IPS-15b (cell line): ENCODE data around the gene DIP2C.

ENCODE experiments used
- H3K27me3 ChIP-seq: one replicate; pipeline ENCODE4 v1.6.1; 2013; ENCODE audit warnings: low read length; ENCODE audit not compliant: control insufficient read depth, insufficient read depth
- H3K36me3 ChIP-seq: one replicate; pipeline ENCODE4 v1.6.1; 2013; ENCODE audit warnings: low read length; ENCODE audit not compliant: control insufficient read depth, insufficient read depth
- H3K4me1 ChIP-seq: one replicate; pipeline ENCODE4 v1.6.1; 2013; ENCODE audit warnings: mild to moderate bottlenecking, low read length; ENCODE audit not compliant: control insufficient read depth, insufficient read depth
- H3K4me3 ChIP-seq: one replicate; pipeline ENCODE4 v1.5.1; 2013; ENCODE audit warnings: low read depth, low read length
- H3K9ac ChIP-seq: one replicate; pipeline ENCODE4 v1.6.1; 2013; ENCODE audit warnings: low read depth, mild to moderate bottlenecking, low read length
- H3K9me3 ChIP-seq: one replicate; pipeline ENCODE4 v1.6.1; 2013; ENCODE audit warnings: mild to moderate bottlenecking, low read length; ENCODE audit not compliant: control insufficient read depth, insufficient read depth

DIP2C gene

DNA sequence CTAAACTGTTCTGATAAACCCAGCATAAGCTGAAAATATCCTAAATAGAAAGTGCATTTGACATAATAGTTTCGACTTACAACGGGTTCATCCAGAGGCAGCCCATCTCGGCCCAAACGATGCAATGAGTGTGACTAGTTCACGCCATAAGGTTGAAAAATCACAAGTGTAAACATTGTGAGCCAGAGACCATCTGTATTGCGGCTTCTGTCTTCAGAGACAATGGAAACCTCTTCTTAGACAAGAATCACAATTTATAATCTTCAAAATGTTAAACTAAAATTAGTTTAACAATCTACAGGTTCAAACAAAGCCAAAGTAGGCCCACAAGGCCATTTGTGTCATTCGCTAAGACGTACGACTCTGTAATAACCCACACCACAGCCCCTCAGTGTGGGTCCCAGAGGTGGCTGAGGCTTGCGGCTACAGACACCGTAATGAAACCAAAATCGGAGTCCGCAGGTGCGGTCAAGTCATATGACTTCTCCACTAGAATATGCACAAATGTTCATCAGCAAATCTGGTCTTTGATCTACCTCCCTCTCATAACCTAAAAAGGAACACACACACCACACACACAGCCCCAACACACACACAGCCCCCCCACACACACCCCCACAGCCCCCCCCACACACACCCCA lies 81.8 kb downstream of the DIP2C start:
- Histone ChIP-seq H3K27me3 (no peaks in the 10 kb centered on the region), H3K4me3 (no peak overlapping the region), H3K36me3 (no peaks in the 10 kb centered on the region), H3K9ac (no peak overlapping the region), H3K4me1 (no peaks in the 10 kb centered on the region), H3K9me3 (no peaks in the 10 kb centered on the region)

DNA sequence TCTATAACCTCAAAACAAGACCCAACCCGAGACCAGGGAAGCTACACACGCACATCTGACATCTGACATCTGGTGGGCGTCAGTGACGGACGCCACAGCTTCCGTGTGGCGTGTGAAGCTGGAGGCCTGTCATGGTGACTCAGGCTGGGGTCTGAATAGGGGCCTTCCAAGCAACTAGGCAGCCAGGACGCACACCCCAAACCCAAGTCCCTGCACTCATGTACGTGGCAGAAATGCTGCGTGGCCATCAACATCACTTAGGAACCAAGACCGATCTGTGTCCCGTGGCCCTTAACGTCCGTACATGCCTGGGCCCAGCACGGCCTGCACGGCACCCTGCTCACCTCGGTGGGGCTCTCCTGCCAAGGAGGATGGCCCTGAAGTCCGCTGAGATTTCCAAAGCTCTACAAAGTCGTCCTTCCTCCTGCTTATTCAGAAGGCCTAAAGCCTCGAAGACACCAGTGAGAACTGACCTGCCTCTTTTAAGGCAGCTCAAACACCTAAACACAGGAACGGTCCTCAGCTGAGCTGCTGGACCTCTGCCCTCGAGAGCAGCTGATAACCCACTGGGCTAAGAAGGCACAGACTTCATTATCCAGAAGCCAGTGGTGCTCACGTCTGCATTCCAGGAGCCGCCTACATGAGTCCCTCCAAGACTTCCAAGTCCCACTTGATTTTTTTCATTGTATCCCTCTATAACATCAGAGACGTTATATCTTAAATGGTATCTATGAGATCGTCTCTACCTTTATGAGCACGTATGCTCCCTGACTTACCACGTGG lies 82.5 kb downstream of the DIP2C start:
- H3K27me3 ChIP-seq, result no peaks in the 10 kb centered on the region
- no peak overlapping the region for H3K4me3 ChIP-seq
- no peaks in the 10 kb centered on the region for H3K9me3 ChIP-seq
- H3K9ac ChIP-seq, result no peak overlapping the region
- H3K36me3 ChIP-seq, result no peaks in the 10 kb centered on the region
- H3K4me1 ChIP-seq, result no peaks in the 10 kb centered on the region

DNA sequence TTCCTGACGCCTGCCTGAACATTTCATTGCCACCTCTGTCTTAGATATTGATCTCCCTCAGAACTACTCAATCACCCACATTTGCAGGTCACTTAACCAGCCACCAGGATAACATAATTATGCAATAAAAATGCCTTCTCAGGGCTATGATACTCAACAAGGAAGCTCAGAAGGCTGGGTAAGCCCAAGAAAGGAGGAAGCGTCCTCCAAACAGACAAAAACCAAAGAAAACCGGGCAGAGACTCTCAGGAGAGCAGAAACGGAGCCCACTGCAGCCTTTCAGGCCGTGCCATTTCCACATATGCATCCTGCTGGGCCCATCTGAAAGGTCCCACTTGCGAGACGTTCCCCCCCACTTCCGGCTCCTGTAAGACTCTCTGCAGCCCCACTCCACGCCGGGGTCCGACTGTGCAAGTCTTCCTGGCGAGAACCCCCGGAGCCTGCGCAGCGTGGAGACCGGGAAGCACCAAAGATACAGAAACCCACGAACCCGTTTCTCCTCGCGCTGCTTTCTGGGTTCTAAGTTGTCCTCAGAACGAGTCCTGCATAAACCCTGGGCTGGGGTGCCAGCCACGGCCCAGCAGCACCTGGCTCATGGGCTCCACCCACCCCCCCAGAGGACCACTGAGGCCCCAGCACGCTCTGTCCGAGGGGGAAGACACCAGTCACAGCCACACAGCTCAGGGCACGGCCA lies 83.7 kb downstream of the DIP2C start:
- H3K4me1 ChIP-seq, result no peaks in the 10 kb centered on the region
- no peaks in the 10 kb centered on the region for H3K27me3 ChIP-seq
- H3K9ac ChIP-seq, result no peak overlapping the region
- no peak overlapping the region for H3K4me3 ChIP-seq
- H3K36me3 ChIP-seq, result no peaks in the 10 kb centered on the region
- no peaks in the 10 kb centered on the region for H3K9me3 ChIP-seq

- Histone ChIP-seq H3K4me3 (no peak overlapping the region), H3K9me3 (no peaks in the 10 kb centered on the region), H3K9ac (no peak overlapping the region), H3K27me3 (no peaks in the 10 kb centered on the region), H3K4me1 (no peaks in the 10 kb centered on the region), H3K36me3 (no peaks in the 10 kb centered on the region)
These were observed 84.5 kb downstream of the DIP2C start for GRCh38 chr10:604716-605631.

- H3K9ac ChIP-seq, result no peak overlapping the region
- H3K36me3 ChIP-seq, result no peaks in the 10 kb centered on the region
- H3K4me3 ChIP-seq, result no peak overlapping the region
- H3K9me3 ChIP-seq, result no peaks in the 10 kb centered on the region
- no peaks in the 10 kb centered on the region for H3K27me3 ChIP-seq
- H3K4me1 ChIP-seq, result no peaks in the 10 kb centered on the region
These were observed 85.7 kb downstream of the DIP2C start for GRCh38 chr10:603745-604144.

DNA sequence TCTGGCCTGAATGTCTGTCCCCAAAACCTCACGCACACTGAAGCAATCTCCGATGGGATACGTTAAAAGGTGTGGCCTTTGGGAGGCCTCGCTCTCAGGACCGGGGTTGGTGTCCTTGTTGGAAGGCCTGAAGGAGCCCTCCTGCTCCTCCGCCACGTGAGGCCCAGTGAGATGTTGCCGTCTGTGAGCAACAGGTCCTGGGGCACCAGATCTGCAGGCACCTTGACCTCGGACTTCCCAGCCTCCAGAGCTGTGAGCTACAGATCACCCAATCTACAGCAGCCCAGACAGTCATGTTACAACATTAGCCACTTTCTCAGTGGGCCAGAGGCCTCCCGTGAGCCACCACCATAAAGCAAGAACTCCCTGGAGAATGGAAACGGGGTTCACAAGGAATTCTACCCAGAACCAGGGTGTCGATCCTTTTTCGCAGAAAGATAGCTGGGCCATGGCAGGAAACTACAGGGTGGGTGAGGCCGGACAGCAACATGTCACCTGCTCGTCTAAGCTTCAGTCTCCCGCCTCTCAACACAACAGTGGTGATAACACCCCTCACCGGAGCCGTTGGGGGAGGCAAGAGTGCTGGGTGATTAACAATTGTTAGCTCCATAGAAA lies 87.0 kb downstream of the DIP2C start:
- H3K4me3 ChIP-seq, result no peak overlapping the region
- no peak overlapping the region for H3K9ac ChIP-seq
- H3K9me3 ChIP-seq, result no peaks in the 10 kb centered on the region
- H3K27me3 ChIP-seq, result no peaks in the 10 kb centered on the region
- H3K36me3 ChIP-seq, result no peaks in the 10 kb centered on the region
- no peaks in the 10 kb centered on the region for H3K4me1 ChIP-seq

- Histone ChIP-seq H3K9me3 (no peaks in the 10 kb centered on the region), H3K4me3 (no peak overlapping the region), H3K36me3 (no peaks in the 10 kb centered on the region), H3K27me3 (no peaks in the 10 kb centered on the region), H3K4me1 (no peaks in the 10 kb centered on the region), H3K9ac (no peak overlapping the region)
These were observed 87.9 kb downstream of the DIP2C start for GRCh38 chr10:601660-601963.

- no peaks in the 10 kb centered on the region for H3K27me3 ChIP-seq
- H3K9ac ChIP-seq, result no peak overlapping the region
- no peaks in the 10 kb centered on the region for H3K36me3 ChIP-seq
- no peaks in the 10 kb centered on the region for H3K4me1 ChIP-seq
- no peaks in the 10 kb centered on the region for H3K9me3 ChIP-seq
- no peak overlapping the region for H3K4me3 ChIP-seq
These were observed 88.4 kb downstream of the DIP2C start for GRCh38 chr10:600876-601659.

- Histone ChIP-seq H3K4me3 (no peak overlapping the region), H3K9me3 (no peaks in the 10 kb centered on the region), H3K36me3 (no peaks in the 10 kb centered on the region), H3K27me3 (no peaks in the 10 kb centered on the region), H3K4me1 (no peaks in the 10 kb centered on the region), H3K9ac (no peak overlapping the region)
These were observed 89.2 kb downstream of the DIP2C start for GRCh38 chr10:600234-600633.

DNA sequence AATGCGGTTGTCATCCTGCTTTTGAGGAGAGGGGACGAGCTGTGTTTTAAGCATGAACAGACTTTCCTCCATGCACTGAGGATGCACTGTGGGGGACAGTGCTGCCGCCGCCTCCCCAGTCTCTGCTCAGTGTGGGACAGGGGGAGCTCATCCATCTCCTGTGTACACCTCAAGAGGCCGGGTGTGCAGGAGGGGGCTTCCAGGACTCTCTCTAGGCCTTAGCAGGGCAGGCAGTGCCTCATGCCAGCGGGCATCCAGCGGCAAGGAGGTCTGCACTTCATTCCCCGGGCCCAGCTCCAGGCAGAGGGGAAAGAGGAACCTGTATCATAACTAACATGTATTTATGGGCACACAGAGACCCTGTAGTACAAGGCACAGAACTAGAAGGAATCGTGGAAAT lies 89.7 kb downstream of the DIP2C start:
- Histone ChIP-seq H3K4me3 (no peak overlapping the region), H3K9me3 (no peaks in the 10 kb centered on the region), H3K4me1 (no peaks in the 10 kb centered on the region), H3K36me3 (no peaks in the 10 kb centered on the region), H3K27me3 (no peaks in the 10 kb centered on the region), H3K9ac (no peak overlapping the region)
